Dermis blood vessel endothelial cell (primary cell): ENCODE results near the gene SLC49A3. TPM values are rescaled to one million over a fixed set of nuclear protein-coding genes. Genes with fewer than 3 reads are reported as not detected.
"Not testable (repeated sequence)": the region's sequence is repeated elsewhere in the genome, so short reads cannot be mapped to it uniquely, and the experiment has no call there.

Experiments used
- DNase-seq: peaks from one replicate; pipeline ENCODE4 v3.0.0; 2010
- total RNA-seq: library from RNA; depleted of rRNA; stranded (reverse); fragments of >200 nt; gene quantifications from 2 replicates; pipeline ENCODE4 v1.2.3, GENCODE V29; 2014

SLC49A3 gene
- total RNA-seq, 1 donor from 2014 or later: 9.9 TPM

- DNase-seq: no peak
Measured at GRCh38 chr4:680091-680490, 8.9 kb downstream of the SLC49A3 start.

- no peak for DNase-seq
Measured at GRCh38 chr4:679629-680028, 9.3 kb downstream of the SLC49A3 start.

GRCh38 chr4:679104-679481 is 9.9 kb downstream of the SLC49A3 start:
- no peak for DNase-seq

DNA sequence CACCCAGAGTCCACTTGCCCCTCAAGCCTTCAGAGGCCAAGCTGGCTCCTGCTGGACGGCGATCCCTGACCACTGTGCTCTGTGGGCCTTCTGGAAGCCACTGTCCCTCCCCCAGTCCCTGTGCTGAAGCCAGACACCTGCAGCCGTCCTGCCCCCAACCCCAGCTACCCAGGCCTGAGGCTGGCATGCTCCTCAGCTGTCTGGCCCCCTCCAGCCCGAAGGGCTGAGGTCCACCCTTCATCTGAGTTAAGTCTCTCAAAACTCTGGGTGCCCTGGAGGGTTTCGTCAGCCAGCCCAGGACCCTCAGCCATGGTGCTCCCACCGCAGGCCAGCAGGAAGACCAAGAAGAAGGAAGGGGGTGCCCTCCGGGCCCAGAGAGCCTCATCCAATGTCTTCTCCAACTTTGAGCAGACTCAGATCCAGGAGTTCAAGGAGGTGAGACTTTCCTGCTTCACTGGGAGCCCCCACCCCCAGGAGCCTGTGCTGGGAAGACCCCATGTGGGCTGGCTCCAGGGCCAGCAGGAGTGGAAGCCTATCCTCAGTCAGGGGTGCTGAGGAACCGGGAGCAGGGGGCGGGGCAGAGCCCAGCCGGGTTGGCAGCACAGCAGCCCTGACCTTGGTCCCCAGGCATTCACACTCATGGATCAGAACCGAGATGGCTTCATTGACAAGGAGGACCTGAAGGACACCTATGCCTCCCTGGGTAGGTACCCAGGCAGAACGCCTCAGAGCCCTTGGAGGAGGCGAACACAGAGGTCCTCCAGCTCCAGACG is 10.4 kb downstream of the SLC49A3 start:
- DNase-seq: no peak

DNA sequence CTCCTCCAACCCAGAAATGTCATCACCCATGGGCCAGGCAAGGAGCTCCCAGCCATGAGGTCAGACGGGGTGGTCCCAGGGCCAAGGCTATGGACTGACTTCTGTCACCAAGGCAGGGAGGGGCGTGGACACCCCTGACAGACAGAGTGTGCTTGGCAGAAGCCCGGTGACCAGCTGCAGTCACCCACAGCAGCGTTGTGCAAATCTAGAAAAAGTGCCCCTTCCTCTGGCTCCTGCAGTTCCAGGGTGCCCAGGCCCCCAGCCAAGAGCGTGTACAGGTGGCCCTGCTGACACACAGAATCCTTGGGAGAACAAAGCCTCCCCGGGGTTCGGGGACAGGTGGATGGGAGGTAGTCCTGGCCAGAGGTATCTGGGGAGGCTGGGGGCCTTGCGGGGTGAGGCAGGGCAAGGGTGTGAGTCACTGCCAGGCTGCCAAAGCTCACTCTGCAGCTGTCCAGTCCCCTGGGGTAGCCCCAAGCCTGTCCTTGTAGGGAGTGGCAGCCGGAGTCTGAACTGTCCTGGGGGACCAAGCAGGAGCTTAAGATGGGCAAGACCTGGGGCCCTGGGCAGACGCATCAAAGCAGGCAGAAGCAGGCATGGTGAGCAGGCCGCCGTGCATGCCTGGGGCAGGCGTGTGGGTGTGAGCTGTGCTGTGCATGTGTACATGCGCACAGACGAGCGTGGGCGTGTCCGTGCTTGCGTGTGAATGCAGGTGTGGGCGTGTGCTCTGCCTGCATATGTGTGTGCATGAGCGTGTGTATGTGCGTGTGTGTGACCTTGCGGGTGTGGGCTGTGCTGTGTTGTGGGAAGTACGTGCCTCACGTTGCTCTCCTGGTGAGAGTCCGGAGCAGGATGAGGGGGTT is 11.3 kb downstream of the SLC49A3 start:
- DNase-seq: no peak

DNA sequence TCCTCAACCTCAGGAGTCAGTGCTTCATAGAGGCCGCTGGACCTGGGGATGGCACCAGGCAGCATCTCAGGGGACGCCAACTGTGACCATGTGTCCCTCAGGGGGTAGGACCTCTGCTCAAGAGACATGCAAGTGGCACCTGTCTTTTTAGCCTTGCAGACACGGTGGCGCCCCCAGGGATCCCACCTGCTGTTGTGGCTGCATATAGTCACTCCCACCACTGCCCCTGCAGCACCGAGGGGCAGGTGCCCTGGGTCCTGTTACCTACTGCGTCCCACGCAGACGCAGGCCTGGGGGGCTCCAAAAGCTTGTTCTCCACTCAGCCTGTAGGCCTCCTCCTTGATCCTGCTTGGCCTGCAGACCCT is 12.1 kb downstream of the SLC49A3 start:
- DNase-seq: no peak

DNA sequence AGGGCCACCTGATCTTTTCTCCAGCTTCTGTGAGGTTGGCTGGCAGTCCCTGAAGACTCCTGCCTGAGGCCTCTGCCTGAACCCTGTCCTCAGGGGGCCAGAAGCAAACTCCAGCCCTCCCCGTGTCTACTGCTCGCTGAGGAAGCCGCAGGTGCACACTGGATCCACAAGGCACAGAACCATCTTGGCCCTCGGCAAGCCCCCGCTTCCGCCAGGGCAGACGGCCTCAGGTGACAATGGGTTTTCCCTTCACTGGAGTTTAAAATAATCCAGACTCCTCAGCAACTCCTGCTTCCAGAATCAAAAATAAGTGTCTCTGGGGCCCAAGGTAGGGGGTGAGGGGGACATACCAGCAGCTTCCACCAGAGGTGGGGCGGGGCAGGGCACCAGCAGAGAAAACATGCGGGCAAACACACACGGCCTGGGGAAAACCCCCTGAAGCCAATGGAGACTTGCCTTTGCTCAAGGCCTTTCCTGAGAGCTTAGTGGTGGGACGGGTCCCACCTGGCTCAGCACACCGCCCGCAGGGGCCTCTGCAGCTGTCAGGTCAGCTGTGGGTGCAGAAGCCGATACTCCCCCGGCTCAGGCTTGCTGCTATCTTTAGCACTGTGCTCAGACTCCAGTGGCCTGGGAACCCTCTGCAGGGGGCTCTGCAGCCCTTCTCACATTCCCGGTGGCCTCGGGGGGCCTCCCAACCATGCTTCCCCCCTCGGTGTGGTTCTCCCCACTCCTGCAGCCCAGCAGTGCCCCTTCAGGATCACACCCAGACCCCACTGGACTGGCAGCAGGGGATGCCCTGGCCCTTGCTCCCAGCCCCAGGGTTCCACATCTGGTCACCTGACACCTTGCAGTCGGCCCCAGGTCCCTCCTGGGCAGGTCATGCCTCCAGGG is 12.7 kb downstream of the SLC49A3 start:
- DNase-seq: no peak

DNA sequence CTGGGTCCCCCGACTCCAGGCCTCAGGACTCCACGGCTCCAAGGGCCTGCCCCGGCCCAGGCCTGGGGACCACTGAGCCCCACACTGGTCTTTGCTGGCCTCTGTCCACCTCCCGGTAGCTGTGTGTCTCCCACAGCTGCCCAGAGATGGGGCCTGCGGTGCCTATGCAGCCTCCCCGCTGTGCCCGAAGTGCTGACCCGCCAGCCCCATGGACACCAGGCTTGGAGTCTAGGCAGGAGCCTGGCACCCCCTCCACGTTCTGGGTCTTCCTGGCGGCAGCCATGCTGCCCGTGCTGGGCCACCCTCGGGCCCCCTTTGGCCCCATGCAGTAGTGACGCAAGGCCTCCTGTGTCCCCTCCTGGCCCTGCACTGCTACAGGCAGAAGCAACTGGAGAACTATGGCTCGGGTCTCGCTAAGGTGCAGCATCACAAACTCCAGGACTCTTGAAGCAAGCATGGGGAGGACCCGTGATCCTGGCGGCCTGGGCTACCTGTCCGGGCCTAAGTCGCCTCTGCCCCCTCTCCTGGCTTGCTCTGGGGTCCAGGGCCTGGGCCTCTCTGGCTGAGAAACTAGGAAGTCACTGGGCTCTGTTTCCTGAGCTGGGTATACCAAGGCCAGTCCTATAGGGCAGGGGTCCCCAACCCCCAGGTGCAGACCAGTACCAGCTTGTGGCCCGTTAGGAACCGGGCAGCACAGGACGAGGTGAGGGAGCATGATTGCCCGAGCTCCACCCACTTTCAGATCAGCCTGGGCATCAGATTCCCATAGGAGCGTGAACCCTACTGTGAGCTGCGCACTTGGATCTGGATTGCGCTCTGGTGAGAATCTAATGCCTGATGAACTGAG is 13.7 kb downstream of the SLC49A3 start:
- peak; percentile 28 for DNase-seq

DNA sequence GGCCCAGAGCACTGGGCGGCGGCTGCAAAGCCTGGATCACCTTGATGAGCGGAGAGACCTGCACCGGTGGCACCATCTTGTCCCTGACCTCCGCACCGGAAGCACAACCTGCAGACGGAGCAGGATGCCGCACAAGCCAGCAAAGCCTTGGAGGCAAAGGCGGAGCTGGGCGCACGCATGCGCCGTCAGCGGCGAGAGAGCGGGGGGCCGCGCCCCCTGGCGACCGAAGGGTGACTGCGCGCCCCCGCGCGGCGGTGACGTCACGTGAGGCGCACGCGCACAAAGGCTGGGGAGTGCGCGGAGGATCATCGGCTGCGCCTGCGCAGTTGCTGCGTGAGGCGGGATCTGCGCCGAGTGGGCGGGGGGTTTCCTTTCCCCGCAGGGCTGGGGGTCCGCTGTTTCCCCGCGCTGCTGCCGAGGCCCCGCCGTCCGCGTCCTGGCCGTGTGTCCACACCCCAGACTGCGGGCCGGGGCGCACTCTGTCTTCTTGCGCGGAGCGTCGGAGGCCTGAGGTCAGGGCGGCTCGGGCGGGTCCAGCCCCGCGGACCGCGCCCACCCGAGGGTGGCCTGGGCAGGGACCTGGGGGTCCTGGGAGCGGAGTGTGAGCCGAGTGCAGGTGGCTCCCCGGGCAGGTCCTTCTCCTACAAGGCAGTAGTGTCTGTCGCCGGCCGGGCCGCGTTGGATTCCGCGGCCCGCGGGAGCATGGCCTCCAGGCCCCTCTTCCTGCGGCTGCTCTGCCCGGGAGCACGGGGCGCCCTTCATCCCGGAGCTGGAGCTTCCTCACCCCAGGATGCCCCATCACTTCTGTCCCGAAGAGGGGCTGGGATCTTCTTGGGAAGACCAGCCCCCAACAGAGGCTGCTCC is 14.5 kb downstream of the SLC49A3 start, which contains the start of the genes ATP5ME and MYL5:
Gene ATP5ME, minus strand, starts transcription at position 105 of the 864 bp plus-strand sequence. Its CDS starts 29 bp downstream, at position 76.
Gene MYL5, plus strand, starts transcription at position 371 of the 864 bp plus-strand sequence. CDS start 3,485 bp downstream, outside the sequence.
- DNase-seq: peak; percentile 96

DNA sequence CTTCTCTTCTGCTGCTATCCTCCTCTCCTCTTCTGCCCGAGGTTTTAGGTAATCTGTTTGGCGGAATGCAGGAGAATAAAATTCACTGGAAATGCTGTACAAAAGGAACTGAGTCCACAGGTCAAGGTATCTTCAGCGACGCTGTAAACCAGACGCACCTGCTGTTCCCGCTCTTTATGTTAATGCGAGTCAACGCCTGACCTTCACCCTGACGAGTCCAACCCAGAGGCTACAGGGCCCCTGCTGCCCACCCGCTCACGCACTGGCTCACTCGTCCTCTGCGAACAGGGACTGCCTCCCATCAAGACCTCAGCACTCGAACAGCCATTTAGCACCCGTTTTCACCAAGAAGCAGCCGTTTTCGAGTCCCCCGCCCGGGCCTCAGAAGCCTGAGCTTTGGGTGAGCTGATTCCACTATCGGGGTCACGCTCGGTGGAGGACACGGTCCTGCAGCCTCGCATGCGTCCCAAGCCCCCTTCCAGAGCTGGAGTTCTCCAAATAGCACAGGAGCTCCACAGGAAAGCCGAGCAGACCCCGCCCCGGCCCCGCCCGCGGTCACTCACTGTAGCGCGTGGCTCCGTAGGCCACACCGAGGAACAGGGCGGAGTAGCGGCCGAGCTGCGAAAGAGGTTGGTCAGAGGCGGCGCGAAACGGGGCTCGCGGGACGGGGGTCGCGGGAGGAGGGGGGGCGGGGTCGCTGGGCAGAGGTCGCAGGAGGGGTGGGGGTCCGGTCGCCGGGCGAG is 15.4 kb downstream of the SLC49A3 start:
- DNase-seq: peak; percentile 35

- DNase-seq: no peak
Measured at GRCh38 chr4:671769-672168, 17.2 kb downstream of the SLC49A3 start.

GRCh38 chr4:669806-670559 is 19.0 kb downstream of the SLC49A3 start:
- not testable (repeated sequence) for DNase-seq

GRCh38 chr4:668219-668618 is 20.7 kb downstream of the SLC49A3 start:
- not testable (repeated sequence) for DNase-seq

GRCh38 chr4:667545-667925 is 21.4 kb downstream of the SLC49A3 start:
- DNase-seq: no peak

GRCh38 chr4:666822-667544 is 22.0 kb downstream of the SLC49A3 start:
- no peak for DNase-seq

GRCh38 chr4:666436-666810 is 22.5 kb downstream of the SLC49A3 start:
- DNase-seq: no peak

GRCh38 chr4:665751-666435 is 23.1 kb downstream of the SLC49A3 start:
- DNase-seq: no peak

DNA sequence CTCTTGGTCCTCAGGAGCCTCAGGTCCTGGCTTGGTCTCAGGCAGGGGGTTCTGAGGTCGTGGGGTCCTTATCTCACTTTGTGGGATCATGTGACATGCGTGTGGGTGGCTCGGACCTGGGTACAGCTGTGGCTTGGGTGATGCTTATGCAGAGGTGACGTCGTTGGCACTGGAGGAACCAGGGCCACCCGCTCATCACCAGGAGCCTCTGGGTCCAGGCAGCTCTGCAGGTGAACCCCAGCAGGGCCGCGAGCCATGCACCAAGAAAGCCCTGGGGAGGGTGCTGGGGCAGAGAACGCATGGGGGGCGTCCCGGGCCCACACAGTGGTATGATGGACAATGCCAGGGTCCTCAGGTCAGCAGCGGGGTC is 23.6 kb downstream of the SLC49A3 start:
- DNase-seq: no peak
